ENCODE results near the gene TFIP11.

TFIP11 gene

DNA sequence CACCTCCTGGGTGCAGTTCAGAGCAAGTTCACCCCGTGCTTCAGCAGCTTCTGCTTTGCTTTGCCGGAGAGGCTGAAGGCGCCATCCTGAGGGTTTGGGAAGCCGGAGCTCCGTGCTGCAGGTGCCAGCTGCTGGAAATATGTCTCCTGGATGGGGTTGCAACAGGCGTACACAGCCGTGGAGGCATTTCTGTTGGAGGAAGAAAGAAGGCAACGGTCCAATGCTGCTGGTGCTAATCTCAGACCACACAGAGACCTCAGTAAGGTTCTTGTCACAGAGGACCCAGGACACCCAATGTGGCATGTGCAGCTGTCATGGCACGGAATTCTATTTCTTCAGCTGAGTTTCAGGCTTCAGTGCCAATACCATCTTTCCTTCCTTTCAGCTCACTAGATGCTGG is 59.1 kb downstream of the TFIP11 start:
- H3K9ac ChIP-seq (ENCODE audit: low read length): no peak overlapping the region
- no peaks in the 10 kb centered on the region for H3K4me1 ChIP-seq (ENCODE audit: control insufficient read depth, low read depth, low read length)
- peaks cover 45% of the 10 kb centered on the region for H3K36me3 ChIP-seq (ENCODE audit: control insufficient read depth, low read depth, low read length)
- no peaks in the 10 kb centered on the region for H3K9me3 ChIP-seq (ENCODE audit: control insufficient read depth, low read depth, low read length)
- H3K27ac ChIP-seq (ENCODE audit: low read length): no peak overlapping the region
- no peaks in the 10 kb centered on the region for H3K27me3 ChIP-seq (ENCODE audit: control insufficient read depth, insufficient read depth, low read length)
- no peak overlapping the region for H3K4me3 ChIP-seq (ENCODE audit: low read length)

DNA sequence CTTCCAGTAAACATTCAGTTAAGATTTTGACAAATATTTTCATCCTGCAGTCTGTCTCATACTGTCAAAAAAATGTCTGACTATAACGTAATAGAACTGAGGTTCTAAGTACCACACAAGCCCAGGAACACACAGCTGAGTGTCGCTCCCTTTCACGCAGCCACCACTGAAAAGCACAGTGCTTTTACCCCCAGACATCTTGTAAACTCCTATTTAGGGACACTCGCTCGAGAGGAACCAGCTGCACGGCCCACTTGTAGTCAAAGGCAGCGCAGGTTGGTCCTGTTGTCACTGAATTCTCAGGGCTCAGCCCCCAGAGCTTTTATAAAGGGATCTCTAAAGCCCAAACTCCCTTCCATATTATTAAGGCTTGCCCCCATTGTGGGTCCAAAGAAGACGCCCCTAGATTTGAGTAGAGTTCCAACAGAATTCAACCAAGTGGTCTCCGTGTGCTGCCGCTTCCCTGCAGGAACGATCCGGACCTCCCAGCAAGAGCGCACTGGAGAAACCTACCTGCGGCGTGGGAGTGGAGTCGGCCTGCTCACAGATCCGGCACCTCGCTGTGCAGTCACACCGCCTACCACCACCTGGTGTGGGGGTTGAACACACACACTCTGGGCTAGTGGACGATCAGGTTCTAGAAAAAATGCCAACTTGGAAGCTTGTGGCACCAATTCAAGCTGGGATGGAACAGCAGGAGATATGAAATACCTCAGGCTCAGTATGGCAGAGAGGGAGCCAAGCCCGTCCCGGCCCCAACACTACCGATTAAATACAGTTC is 59.8 kb downstream of the TFIP11 start:
- no peak overlapping the region for H3K9ac ChIP-seq (ENCODE audit: low read length)
- no peak overlapping the region for H3K4me3 ChIP-seq (ENCODE audit: low read length)
- H3K27me3 ChIP-seq (ENCODE audit: control insufficient read depth, insufficient read depth, low read length): no peaks in the 10 kb centered on the region
- no peaks in the 10 kb centered on the region for H3K4me1 ChIP-seq (ENCODE audit: control insufficient read depth, low read depth, low read length)
- no peaks in the 10 kb centered on the region for H3K9me3 ChIP-seq (ENCODE audit: control insufficient read depth, low read depth, low read length)
- H3K36me3 ChIP-seq (ENCODE audit: control insufficient read depth, low read depth, low read length): peaks cover 37% of the 10 kb centered on the region
- no peak overlapping the region for H3K27ac ChIP-seq (ENCODE audit: low read length)

DNA sequence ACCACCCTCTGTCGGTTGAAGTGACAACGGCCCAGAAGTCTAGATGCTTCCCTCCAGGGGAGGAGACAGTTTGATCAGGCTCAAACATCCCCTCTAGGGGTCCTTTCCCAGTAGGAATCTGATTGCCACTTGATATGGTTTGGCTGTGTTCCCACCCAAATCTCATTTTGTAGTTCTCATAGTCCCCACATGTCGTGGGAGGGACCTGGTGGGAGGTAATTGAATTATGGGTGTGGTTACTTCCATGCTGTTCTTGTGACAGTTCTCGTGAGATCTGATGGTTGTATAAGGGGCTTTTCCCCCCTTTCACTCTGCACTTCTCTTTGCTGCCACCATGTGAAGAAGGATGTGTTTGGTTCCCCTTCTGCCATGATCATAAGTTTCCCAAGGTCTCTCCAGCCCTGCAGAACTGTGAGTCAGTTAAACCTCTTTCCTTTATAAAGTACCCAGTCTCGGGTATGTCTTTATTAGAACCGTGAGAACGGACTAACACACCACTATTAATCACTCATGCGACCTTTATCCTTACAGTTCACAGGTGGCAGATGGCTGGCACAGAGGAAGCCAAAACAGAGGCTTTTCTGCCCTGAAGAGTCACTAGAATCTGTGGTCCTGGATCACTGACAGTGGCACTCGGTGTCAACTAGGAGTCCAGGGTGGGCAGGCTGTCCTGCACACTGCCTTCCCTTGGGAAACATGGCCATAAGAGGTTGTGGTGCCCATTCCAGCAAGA is 61.7 kb downstream of the TFIP11 start:
- H3K4me3 ChIP-seq (ENCODE audit: low read length): no peak overlapping the region
- no peaks in the 10 kb centered on the region for H3K27me3 ChIP-seq (ENCODE audit: control insufficient read depth, insufficient read depth, low read length)
- no peak overlapping the region for H3K9ac ChIP-seq (ENCODE audit: low read length)
- H3K27ac ChIP-seq (ENCODE audit: low read length): no peak overlapping the region
- H3K36me3 ChIP-seq (ENCODE audit: control insufficient read depth, low read depth, low read length): peaks cover 30% of the 10 kb centered on the region
- H3K9me3 ChIP-seq (ENCODE audit: control insufficient read depth, low read depth, low read length): no peaks in the 10 kb centered on the region
- no peaks in the 10 kb centered on the region for H3K4me1 ChIP-seq (ENCODE audit: control insufficient read depth, low read depth, low read length)

DNA sequence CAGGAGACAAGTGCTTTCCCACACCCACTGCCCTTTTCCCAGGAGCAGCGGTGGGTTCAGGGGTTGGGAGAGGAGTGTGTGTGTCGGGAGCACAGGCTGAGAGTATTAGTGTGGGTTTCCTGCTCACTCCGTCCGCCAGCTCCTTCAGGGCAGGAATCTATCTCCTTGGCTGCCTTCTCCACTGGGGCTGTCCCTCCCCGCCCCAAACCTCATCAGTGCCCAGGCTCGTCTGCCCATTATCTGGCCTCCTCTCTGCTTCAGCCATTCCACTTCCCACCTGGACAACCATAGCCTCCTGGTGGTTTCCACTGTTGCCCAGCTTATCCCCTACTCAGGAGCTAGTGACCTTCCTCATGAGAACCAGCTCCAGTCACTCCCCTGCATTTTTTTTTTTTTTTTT is 63.3 kb downstream of the TFIP11 start:
- no peak overlapping the region for H3K9ac ChIP-seq (ENCODE audit: low read length)
- peaks cover 26% of the 10 kb centered on the region for H3K36me3 ChIP-seq (ENCODE audit: control insufficient read depth, low read depth, low read length)
- no peaks in the 10 kb centered on the region for H3K4me1 ChIP-seq (ENCODE audit: control insufficient read depth, low read depth, low read length)
- H3K27ac ChIP-seq (ENCODE audit: low read length): no peak overlapping the region
- no peaks in the 10 kb centered on the region for H3K9me3 ChIP-seq (ENCODE audit: control insufficient read depth, low read depth, low read length)
- H3K4me3 ChIP-seq (ENCODE audit: low read length): no peak overlapping the region
- no peaks in the 10 kb centered on the region for H3K27me3 ChIP-seq (ENCODE audit: control insufficient read depth, insufficient read depth, low read length)

DNA sequence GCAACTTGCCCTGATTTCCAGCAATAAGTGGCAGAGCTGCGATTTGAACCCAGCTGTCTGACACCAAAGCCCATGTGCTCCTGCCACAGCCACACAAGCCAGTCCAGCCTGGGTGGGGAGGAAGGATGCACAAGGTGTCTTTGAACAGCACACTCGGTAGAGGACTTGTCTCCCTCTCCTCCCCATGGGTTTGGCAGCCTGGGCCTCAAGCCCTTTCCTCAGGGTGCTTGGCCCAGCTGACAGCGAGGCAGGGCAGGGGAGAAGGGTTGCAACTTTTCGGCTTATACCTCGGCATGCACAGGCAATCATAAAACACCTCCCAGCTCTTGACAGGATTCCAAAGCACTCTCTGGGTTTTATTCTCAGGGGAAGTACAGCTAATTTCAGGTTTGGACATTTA is 63.9 kb downstream of the TFIP11 start:
- no peak overlapping the region for H3K27ac ChIP-seq (ENCODE audit: low read length)
- H3K9me3 ChIP-seq (ENCODE audit: control insufficient read depth, low read depth, low read length): no peaks in the 10 kb centered on the region
- no peak overlapping the region for H3K4me3 ChIP-seq (ENCODE audit: low read length)
- H3K36me3 ChIP-seq (ENCODE audit: control insufficient read depth, low read depth, low read length): peaks cover 22% of the 10 kb centered on the region
- H3K4me1 ChIP-seq (ENCODE audit: control insufficient read depth, low read depth, low read length): no peaks in the 10 kb centered on the region
- H3K9ac ChIP-seq (ENCODE audit: low read length): no peak overlapping the region
- no peaks in the 10 kb centered on the region for H3K27me3 ChIP-seq (ENCODE audit: control insufficient read depth, insufficient read depth, low read length)

DNA sequence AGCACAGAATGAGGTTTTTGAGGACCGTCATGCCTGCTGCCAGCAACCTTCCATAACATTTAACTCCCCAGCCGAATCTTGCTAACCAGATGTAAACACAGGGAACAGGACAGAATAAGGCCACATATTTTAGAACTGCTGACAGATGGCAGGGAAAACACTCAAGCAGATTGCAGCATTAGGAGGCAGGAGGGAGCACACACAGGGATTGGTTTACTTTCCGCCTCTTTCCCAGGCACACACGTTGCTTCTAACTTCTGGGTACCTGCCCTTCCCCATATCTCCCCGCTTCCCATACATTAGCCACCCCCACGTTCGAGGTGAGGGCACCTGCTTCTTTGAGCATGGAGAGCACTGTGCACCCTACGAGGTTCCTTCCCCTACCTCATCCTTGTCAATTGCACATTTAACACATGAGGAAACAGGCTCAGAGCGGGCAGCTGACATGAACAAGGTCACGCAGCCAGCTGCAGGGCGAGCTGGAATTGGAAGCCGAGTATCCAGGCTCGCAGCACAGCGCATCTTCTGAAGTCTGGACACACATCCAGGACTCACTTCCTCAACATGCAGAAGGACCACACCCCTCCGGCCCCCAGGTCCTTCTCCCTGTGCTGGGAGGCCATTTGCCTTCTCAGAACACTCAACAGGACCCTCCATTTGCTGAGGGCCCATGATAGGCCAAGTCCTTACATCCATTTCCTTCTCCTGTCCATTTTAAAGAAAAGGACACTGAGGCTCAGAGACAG is 64.5 kb downstream of the TFIP11 start:
- Histone ChIP-seq H3K27ac (ENCODE audit: low read length) (no peak overlapping the region), H3K4me3 (ENCODE audit: low read length) (no peak overlapping the region), H3K27me3 (ENCODE audit: control insufficient read depth, insufficient read depth, low read length) (no peaks in the 10 kb centered on the region), H3K36me3 (ENCODE audit: control insufficient read depth, low read depth, low read length) (peaks cover 16% of the 10 kb centered on the region), H3K9ac (ENCODE audit: low read length) (no peak overlapping the region), H3K4me1 (ENCODE audit: control insufficient read depth, low read depth, low read length) (no peaks in the 10 kb centered on the region), H3K9me3 (ENCODE audit: control insufficient read depth, low read depth, low read length) (no peaks in the 10 kb centered on the region)

DNA sequence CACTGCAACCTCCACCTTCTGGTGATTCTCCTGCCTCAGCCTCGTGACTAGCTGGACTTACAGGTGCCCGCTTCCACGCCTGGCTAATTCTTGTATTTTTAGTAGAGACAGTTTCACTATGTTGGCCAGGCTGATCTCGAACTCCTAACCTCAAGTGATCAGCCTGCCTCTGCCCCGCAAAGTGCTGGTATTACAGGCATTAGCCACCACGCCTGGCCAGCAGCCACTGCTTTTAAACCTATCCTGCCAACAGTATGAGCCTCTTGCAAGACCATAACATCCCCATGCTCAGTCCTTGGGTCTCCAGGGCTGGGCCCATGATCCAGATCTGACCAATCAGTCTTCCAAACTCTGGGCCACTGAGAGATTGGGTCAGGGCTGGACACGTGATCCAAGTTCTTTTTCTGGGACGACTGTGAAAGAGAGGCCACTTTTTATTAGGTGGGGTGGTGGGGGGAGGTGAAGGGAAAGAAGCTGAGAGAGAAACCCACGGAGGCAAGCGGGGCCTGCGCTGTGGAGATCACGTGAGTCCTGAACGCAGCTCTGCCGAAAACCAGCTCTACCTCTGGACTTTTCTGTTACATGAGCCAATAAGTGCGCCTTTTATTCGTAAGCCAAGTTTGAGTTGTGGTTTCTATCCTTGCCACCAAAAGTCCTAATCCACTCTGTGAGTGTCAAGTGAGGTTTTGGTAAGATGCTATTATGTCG is 65.3 kb downstream of the TFIP11 start:
- Histone ChIP-seq H3K4me1 (ENCODE audit: control insufficient read depth, low read depth, low read length) (no peaks in the 10 kb centered on the region), H3K27ac (ENCODE audit: low read length) (no peak overlapping the region), H3K27me3 (ENCODE audit: control insufficient read depth, insufficient read depth, low read length) (no peaks in the 10 kb centered on the region), H3K4me3 (ENCODE audit: low read length) (no peak overlapping the region), H3K9me3 (ENCODE audit: control insufficient read depth, low read depth, low read length) (no peaks in the 10 kb centered on the region), H3K9ac (ENCODE audit: low read length) (no peak overlapping the region), H3K36me3 (ENCODE audit: control insufficient read depth, low read depth, low read length) (peaks cover 8% of the 10 kb centered on the region)

DNA sequence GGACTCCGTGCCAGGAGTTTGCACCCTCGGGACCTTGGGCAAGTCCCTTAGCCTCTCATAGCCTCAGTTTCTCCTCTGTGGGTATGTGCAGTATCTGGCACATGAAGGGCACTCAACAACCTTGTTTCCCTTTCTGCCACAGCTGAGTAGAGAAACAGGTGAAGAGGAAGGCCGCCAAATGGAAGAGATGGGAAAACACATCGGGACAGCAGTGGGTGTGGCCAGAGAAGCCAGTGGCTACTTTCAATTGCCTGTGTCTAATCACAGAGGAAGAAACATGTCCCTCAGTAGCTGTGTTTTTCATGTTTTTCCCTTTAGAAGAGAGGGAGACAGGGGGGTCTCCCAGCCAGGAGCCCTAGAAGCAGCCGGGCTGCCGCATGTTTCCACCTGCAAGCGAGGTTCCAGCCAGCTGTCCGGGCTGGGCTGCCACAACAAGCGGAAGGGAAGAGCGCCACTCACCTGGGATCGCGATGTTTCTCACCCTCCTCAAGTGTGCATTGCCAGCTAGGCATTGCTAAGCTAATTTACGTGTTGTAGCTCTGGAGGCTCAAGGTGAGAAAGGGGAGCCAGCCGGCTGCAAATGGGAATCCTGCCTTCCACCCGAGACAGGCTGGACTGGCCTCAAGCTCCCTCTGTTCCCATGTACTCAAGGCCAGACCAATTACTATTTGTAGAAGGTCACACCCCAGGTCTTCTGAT is 66.5 kb downstream of the TFIP11 start:
- no peak overlapping the region for H3K27ac ChIP-seq (ENCODE audit: low read length)
- H3K9ac ChIP-seq (ENCODE audit: low read length): no peak overlapping the region
- H3K4me3 ChIP-seq (ENCODE audit: low read length): no peak overlapping the region
- no peaks in the 10 kb centered on the region for H3K36me3 ChIP-seq (ENCODE audit: control insufficient read depth, low read depth, low read length)
- no peaks in the 10 kb centered on the region for H3K27me3 ChIP-seq (ENCODE audit: control insufficient read depth, insufficient read depth, low read length)
- no peaks in the 10 kb centered on the region for H3K4me1 ChIP-seq (ENCODE audit: control insufficient read depth, low read depth, low read length)
- H3K9me3 ChIP-seq (ENCODE audit: control insufficient read depth, low read depth, low read length): no peaks in the 10 kb centered on the region

DNA sequence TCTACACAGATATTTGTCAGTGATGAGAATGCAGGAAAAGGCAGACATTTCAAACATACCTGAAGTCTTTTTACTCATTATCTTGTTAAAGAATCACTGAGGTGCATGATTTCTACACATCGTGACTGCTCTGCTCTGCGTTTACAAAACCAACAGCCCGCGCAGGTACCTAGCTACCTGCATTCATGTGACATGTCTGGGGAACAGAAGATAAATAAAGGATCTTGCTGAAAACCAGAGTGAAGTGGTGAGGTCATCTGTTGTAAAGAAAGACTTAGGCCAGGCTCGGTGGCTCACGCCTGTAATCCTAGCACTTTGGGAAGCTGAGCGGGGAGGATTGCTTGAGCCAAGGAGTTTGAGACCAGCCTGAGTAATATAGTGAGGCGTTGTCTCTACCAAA is 67.5 kb downstream of the TFIP11 start:
- Histone ChIP-seq H3K4me3 (ENCODE audit: low read length) (no peak overlapping the region), H3K36me3 (ENCODE audit: control insufficient read depth, low read depth, low read length) (no peaks in the 10 kb centered on the region), H3K9ac (ENCODE audit: low read length) (no peak overlapping the region), H3K9me3 (ENCODE audit: control insufficient read depth, low read depth, low read length) (no peaks in the 10 kb centered on the region), H3K27ac (ENCODE audit: low read length) (no peak overlapping the region), H3K4me1 (ENCODE audit: control insufficient read depth, low read depth, low read length) (no peaks in the 10 kb centered on the region), H3K27me3 (ENCODE audit: control insufficient read depth, insufficient read depth, low read length) (no peaks in the 10 kb centered on the region)

DNA sequence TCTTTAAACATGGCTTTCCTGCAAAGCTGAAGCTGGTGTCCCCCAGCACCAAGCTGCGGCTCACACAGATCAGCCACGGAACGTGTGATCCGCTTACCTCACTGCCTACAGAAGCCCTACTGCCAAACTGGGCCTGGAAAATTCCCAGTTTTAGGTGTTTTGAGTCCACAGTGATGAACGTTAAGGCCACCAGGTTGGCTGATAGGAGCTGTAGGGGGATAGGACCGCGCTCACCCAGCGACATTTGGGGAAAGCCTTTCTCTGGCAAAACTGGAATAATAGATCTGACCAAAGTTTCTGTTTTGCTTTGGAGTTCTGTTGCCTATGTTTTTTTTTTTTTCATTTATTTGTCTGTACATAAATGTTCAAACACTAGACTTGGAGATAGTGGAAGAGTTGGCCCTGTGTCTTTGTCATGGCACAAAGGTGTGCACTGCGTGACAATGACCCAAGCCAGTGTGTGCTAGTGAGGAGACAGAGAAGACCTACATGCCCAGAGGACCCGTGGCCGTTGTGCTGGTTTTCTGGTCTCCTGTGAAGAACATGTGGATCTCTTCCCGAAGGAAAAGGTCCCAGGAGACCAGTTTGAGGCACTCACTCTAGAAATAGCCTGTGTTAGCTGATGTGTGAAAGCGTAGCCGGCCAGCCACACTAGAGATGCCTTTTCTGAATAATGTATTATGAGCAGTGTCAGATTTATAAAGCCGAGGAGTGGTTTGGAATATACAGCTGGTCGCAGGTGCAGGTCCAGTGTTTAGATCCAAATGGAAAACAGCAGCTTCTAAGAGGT is 68.2 kb downstream of the TFIP11 start:
- no peaks in the 10 kb centered on the region for H3K4me1 ChIP-seq (ENCODE audit: control insufficient read depth, low read depth, low read length)
- H3K4me3 ChIP-seq (ENCODE audit: low read length): no peak overlapping the region
- no peaks in the 10 kb centered on the region for H3K9me3 ChIP-seq (ENCODE audit: control insufficient read depth, low read depth, low read length)
- H3K9ac ChIP-seq (ENCODE audit: low read length): no peak overlapping the region
- no peaks in the 10 kb centered on the region for H3K36me3 ChIP-seq (ENCODE audit: control insufficient read depth, low read depth, low read length)
- no peaks in the 10 kb centered on the region for H3K27me3 ChIP-seq (ENCODE audit: control insufficient read depth, insufficient read depth, low read length)
- H3K27ac ChIP-seq (ENCODE audit: low read length): no peak overlapping the region
